ENCODE results near the gene YWHAG.
A peak's percentile ranks its signal among the peaks of the same experiment; 100 is the strongest.

Gene YWHAG

DNA sequence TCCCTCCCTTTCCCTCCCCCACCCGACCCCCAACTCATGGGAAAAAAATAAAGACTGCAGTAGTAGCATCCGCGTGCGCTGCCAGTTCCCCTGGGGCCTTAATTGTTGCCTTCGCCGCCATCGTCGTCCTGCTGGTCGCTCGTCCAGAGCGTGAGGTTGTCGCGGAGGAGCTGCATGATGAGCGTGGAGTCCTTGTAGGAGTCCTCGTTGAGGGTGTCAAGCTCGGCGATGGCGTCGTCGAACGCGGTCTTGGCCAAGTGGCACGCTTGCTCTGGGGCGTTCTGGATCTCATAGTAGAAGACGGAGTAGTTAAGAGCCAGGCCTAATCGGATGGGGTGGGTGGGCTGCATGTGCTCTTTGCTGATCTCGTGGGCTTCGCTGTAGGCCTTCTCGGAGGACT is 29.3 kb downstream of the YWHAG start:
- Histone ChIP-seq H2AFZ (ENCODE audit: insufficient read depth, low read length, poor library complexity) (no peak overlapping the region), H3K79me2 (ENCODE audit: control insufficient read depth, insufficient read depth, low read length, poor library complexity) (peaks cover 13% of the 10 kb centered on the region), H3K4me3 (ENCODE audit: low read depth, low read length) (no peak overlapping the region), H3K9me3 (ENCODE audit: insufficient read depth, low read depth, low read length) (no peaks in the 10 kb centered on the region), H3K36me3 (ENCODE audit: control insufficient read depth in 1 of 2, insufficient read depth in 2 of 2, low read length in 2 of 2) (peaks cover 38 to 58% of the 10 kb centered on the region in 2 experiments), H3K27me3 (ENCODE audit: insufficient read depth, low read length) (no peaks in the 10 kb centered on the region), H2BK5ac (ENCODE audit: low read depth, low read length, poor library complexity) (no peak overlapping the region), H3K4ac (ENCODE audit: low read depth, low read length) (no peak overlapping the region), H3K23ac (ENCODE audit: low read length) (no peak overlapping the region), H2AK5ac (ENCODE audit: low read length) (no peak overlapping the region), H4K91ac (ENCODE audit: low read depth, low read length) (no peak overlapping the region), H3K4me1 (ENCODE audit: control insufficient read depth in 1 of 2, insufficient read depth in 2 of 2, low read length in 2 of 2) (peaks cover 3% of the 10 kb centered on the region in 2 experiments), H4K12ac (ENCODE audit: low read depth, low read length) (no peak overlapping the region), H3K79me1 (ENCODE audit: low read length) (no peaks in the 10 kb centered on the region), H3K14ac (ENCODE audit: low read length) (no peak overlapping the region), H3K9ac (ENCODE audit: low read length) (no peak overlapping the region), H2BK120ac (ENCODE audit: insufficient read depth, low read length, poor library complexity) (no peak overlapping the region), H3K27ac (ENCODE audit: low read depth, low read length) (no peak overlapping the region), H2BK12ac (ENCODE audit: low read length) (no peak overlapping the region), H4K8ac (ENCODE audit: low read depth, low read length) (no peak overlapping the region), H3K4me2 (ENCODE audit: low read length) (no peak overlapping the region), H3K18ac (ENCODE audit: low read length) (no peak overlapping the region)
- WGBS (ENCODE audit: extremely low coverage, insufficient coverage, insufficient read length): no CpG with 5 or more reads among the region's 29 CpGs
- DNase-seq: no peak

DNA sequence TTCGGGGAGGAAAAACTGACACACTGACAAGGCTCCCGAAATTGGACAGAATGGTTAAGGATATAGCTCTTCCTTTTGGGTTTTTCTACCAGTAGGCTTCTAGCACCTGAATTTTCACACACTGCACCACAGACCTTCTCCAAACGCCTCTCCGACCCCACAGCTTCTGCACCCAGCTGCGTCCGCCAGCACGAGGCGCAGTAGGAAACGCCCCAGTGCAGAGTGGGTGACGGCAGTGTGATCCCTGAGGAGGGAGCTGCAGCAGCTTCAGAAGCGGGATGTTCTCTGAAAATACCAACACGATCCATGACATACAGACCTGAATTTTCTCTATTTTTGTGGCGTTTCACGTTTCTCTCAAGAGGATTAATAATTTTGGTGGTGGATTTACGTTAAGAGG is 30.4 kb downstream of the YWHAG start:
- Histone ChIP-seq H3K27ac (ENCODE audit: low read depth, low read length) (no peak overlapping the region), H2BK5ac (ENCODE audit: low read depth, low read length, poor library complexity) (no peak overlapping the region), H2BK120ac (ENCODE audit: insufficient read depth, low read length, poor library complexity) (no peak overlapping the region), H3K9ac (ENCODE audit: low read length) (no peak overlapping the region), H3K79me2 (ENCODE audit: control insufficient read depth, insufficient read depth, low read length, poor library complexity) (peaks cover 6% of the 10 kb centered on the region), H3K14ac (ENCODE audit: low read length) (no peak overlapping the region), H3K4me1 (ENCODE audit: control insufficient read depth in 1 of 2, insufficient read depth in 2 of 2, low read length in 2 of 2) (no peaks in the 10 kb centered on the region), H3K79me1 (ENCODE audit: low read length) (no peaks in the 10 kb centered on the region), H3K4me2 (ENCODE audit: low read length) (no peak overlapping the region), H4K8ac (ENCODE audit: low read depth, low read length) (no peak overlapping the region), H4K91ac (ENCODE audit: low read depth, low read length) (no peak overlapping the region), H3K23ac (ENCODE audit: low read length) (no peak overlapping the region), H3K27me3 (ENCODE audit: insufficient read depth, low read length) (no peaks in the 10 kb centered on the region), H2AK5ac (ENCODE audit: low read length) (no peak overlapping the region), H3K9me3 (ENCODE audit: insufficient read depth, low read depth, low read length) (no peaks in the 10 kb centered on the region), H3K18ac (ENCODE audit: low read length) (no peak overlapping the region), H2BK12ac (ENCODE audit: low read length) (no peak overlapping the region), H3K36me3 (ENCODE audit: control insufficient read depth in 1 of 2, insufficient read depth in 2 of 2, low read length in 2 of 2) (peaks cover 35 to 55% of the 10 kb centered on the region in 2 experiments), H3K4me3 (ENCODE audit: low read depth, low read length) (no peak overlapping the region), H3K4ac (ENCODE audit: low read depth, low read length) (peak overlapping the region; percentile 72), H4K12ac (ENCODE audit: low read depth, low read length) (no peak overlapping the region), H2AFZ (ENCODE audit: insufficient read depth, low read length, poor library complexity) (no peak overlapping the region)
- DNase-seq: no peak
- WGBS (ENCODE audit: extremely low coverage, insufficient coverage, insufficient read length): no CpG with 5 or more reads among the region's 15 CpGs

DNA sequence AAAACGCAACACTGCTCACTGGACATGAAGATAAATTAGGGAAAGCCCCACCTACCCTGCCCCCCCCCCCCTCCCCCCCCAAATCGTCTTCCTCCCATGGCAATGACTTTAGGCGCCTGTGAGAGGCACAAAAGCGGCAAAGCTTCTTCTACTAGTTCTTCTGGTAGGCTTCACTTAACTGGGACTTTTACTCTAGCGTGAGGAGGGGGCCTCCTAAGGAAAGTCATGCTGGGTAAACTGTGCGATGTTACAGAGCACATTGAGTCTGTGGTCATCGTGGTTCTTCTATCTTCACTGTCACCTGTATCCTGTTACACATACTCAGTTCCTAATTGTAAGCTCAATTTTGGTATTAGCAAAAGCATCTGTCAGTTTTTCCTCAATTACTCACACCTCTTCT is 31.2 kb downstream of the YWHAG start:
- Histone ChIP-seq H2AK5ac (ENCODE audit: low read length) (no peak overlapping the region), H4K8ac (ENCODE audit: low read depth, low read length) (no peak overlapping the region), H3K23ac (ENCODE audit: low read length) (no peak overlapping the region), H4K91ac (ENCODE audit: low read depth, low read length) (no peak overlapping the region), H2BK120ac (ENCODE audit: insufficient read depth, low read length, poor library complexity) (no peak overlapping the region), H3K79me2 (ENCODE audit: control insufficient read depth, insufficient read depth, low read length, poor library complexity) (no peaks in the 10 kb centered on the region), H3K4me3 (ENCODE audit: low read depth, low read length) (no peak overlapping the region), H3K14ac (ENCODE audit: low read length) (no peak overlapping the region), H3K79me1 (ENCODE audit: low read length) (no peaks in the 10 kb centered on the region), H3K9me3 (ENCODE audit: insufficient read depth, low read depth, low read length) (no peaks in the 10 kb centered on the region), H3K4me2 (ENCODE audit: low read length) (no peak overlapping the region), H3K9ac (ENCODE audit: low read length) (no peak overlapping the region), H2AFZ (ENCODE audit: insufficient read depth, low read length, poor library complexity) (no peak overlapping the region), H3K27ac (ENCODE audit: low read depth, low read length) (no peak overlapping the region), H2BK12ac (ENCODE audit: low read length) (no peak overlapping the region), H3K18ac (ENCODE audit: low read length) (no peak overlapping the region), H3K36me3 (ENCODE audit: control insufficient read depth in 1 of 2, insufficient read depth in 2 of 2, low read length in 2 of 2) (peaks cover 32 to 55% of the 10 kb centered on the region in 2 experiments), H4K12ac (ENCODE audit: low read depth, low read length) (no peak overlapping the region), H3K27me3 (ENCODE audit: insufficient read depth, low read length) (no peaks in the 10 kb centered on the region), H2BK5ac (ENCODE audit: low read depth, low read length, poor library complexity) (no peak overlapping the region), H3K4me1 (ENCODE audit: control insufficient read depth in 1 of 2, insufficient read depth in 2 of 2, low read length in 2 of 2) (no peaks in the 10 kb centered on the region), H3K4ac (ENCODE audit: low read depth, low read length) (no peak overlapping the region)
- no CpG with 5 or more reads among the region's 7 CpGs for WGBS (ENCODE audit: extremely low coverage, insufficient coverage, insufficient read length)
- DNase-seq: no peak

DNA sequence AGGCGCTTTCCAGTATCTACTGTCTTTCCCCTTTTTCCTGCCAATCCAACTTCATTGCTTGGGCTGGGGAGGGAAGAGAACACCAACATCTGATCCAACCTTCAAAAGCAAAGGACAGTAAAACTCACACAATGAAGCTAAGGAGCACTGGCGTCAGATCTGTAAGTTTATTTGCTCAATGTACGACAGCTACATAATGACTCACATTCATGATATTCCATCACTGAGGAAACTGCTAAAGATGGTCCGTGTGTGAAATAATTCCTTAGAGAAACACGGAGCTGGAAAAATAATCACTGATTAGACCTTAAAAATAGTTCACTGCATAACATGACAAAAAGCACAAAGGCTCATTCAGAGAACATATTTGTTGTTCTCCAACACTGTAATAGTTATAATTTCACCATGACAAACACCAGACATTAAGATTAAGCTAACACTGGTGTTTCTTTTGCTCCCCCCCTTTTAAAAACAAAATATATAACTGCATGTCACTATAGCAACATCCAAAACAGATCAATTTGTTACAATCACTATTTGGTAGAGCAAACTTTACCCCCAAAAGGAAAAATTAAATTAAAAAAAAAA is 32.1 kb downstream of the YWHAG start:
- no peak overlapping the region for H2AFZ ChIP-seq (ENCODE audit: insufficient read depth, low read length, poor library complexity)
- no peak overlapping the region for H3K23ac ChIP-seq (ENCODE audit: low read length)
- no peak overlapping the region for H4K8ac ChIP-seq (ENCODE audit: low read depth, low read length)
- no peaks in the 10 kb centered on the region for H3K9me3 ChIP-seq (ENCODE audit: insufficient read depth, low read depth, low read length)
- H3K79me2 ChIP-seq (ENCODE audit: control insufficient read depth, insufficient read depth, low read length, poor library complexity): no peaks in the 10 kb centered on the region
- peaks cover 31 to 49% of the 10 kb centered on the region in 2 experiments for H3K36me3 ChIP-seq (ENCODE audit: control insufficient read depth in 1 of 2, insufficient read depth in 2 of 2, low read length in 2 of 2)
- no peak overlapping the region for H3K27ac ChIP-seq (ENCODE audit: low read depth, low read length)
- DNase-seq: no peak
- no CpG with 5 or more reads among the region's 5 CpGs for WGBS (ENCODE audit: extremely low coverage, insufficient coverage, insufficient read length)
- H3K27me3 ChIP-seq (ENCODE audit: insufficient read depth, low read length): no peaks in the 10 kb centered on the region
- no peak overlapping the region for H3K4me2 ChIP-seq (ENCODE audit: low read length)
- no peak overlapping the region for H4K91ac ChIP-seq (ENCODE audit: low read depth, low read length)
- H2BK12ac ChIP-seq (ENCODE audit: low read length): no peak overlapping the region
- H3K18ac ChIP-seq (ENCODE audit: low read length): no peak overlapping the region
- no peak overlapping the region for H4K12ac ChIP-seq (ENCODE audit: low read depth, low read length)
- H2BK5ac ChIP-seq (ENCODE audit: low read depth, low read length, poor library complexity): no peak overlapping the region
- H3K14ac ChIP-seq (ENCODE audit: low read length): no peak overlapping the region
- H2AK5ac ChIP-seq (ENCODE audit: low read length): no peak overlapping the region
- H3K9ac ChIP-seq (ENCODE audit: low read length): no peak overlapping the region
- H3K79me1 ChIP-seq (ENCODE audit: low read length): no peaks in the 10 kb centered on the region
- no peak overlapping the region for H3K4ac ChIP-seq (ENCODE audit: low read depth, low read length)
- H3K4me1 ChIP-seq (ENCODE audit: control insufficient read depth in 1 of 2, insufficient read depth in 2 of 2, low read length in 2 of 2): no peaks in the 10 kb centered on the region
- no peak overlapping the region for H3K4me3 ChIP-seq (ENCODE audit: low read depth, low read length)
- no peak overlapping the region for H2BK120ac ChIP-seq (ENCODE audit: insufficient read depth, low read length, poor library complexity)

Data from trophoblast cell (in vitro differentiated cells and primary cell).